ENCODE measurements around the gene ANKS4B. TPM values are rescaled to one million over a fixed set of nuclear protein-coding genes. Genes with fewer than 3 reads are reported as not detected.

Gene ANKS4B
- total and polyA plus RNA-seq, 2 experiments from 2014 or later = not detected

- no peak for TF ChIP-seq CTCF (IDR thresholded peaks at IDR 0.05; ENCODE audit: low read depth, low read length)
- no peak for DNase-seq (ENCODE audit: low read depth in 1 of 2, low spot score in 1 of 2)
- H3K27me3 ChIP-seq = peaks cover 44% of the 10 kb centered on the region
- no peaks in the 10 kb centered on the region for H3K4me1 ChIP-seq (ENCODE audit: low read depth)
- H3K27ac ChIP-seq = no peak overlapping the region
- no peak overlapping the region for H3K4me3 ChIP-seq
- H3K9me3 ChIP-seq (ENCODE audit: low read depth) = no peaks in the 10 kb centered on the region
- H3K36me3 ChIP-seq = no peaks in the 10 kb centered on the region
Measured at GRCh38 chr16:21274172-21274726, 40.8 kb downstream of the ANKS4B start.

GRCh38 chr16:21275529-21275928 is 42.0 kb downstream of the ANKS4B start:
- no peak for TF ChIP-seq CTCF (IDR thresholded peaks at IDR 0.05; ENCODE audit: low read depth, low read length)
- no peak overlapping the region for H3K27ac ChIP-seq
- peaks cover 52% of the 10 kb centered on the region for H3K27me3 ChIP-seq

GRCh38 chr16:21276090-21276489 is 42.6 kb downstream of the ANKS4B start:
- DNase-seq (ENCODE audit: low read depth in 1 of 2, low spot score in 1 of 2) = no peak
- Histone ChIP-seq H3K27me3 (peaks cover 52% of the 10 kb centered on the region), H3K9me3 (ENCODE audit: low read depth) (no peaks in the 10 kb centered on the region), H3K36me3 (no peaks in the 10 kb centered on the region), H3K4me1 (ENCODE audit: low read depth) (no peaks in the 10 kb centered on the region), H3K4me3 (no peak overlapping the region), H3K27ac (no peak overlapping the region)
- no peak for TF ChIP-seq CTCF (IDR thresholded peaks at IDR 0.05; ENCODE audit: low read depth, low read length)

More at GRCh38 chr16:21275529-21275928, 42.0 kb downstream of the ANKS4B start:
- no peaks in the 10 kb centered on the region for H3K4me1 ChIP-seq (ENCODE audit: low read depth)
- no peak overlapping the region for H3K4me3 ChIP-seq
- H3K9me3 ChIP-seq (ENCODE audit: low read depth) = no peaks in the 10 kb centered on the region
- no peak for DNase-seq (ENCODE audit: low read depth in 1 of 2, low spot score in 1 of 2)
- H3K36me3 ChIP-seq = no peaks in the 10 kb centered on the region

GRCh38 chr16:21277045-21277926 is 43.8 kb downstream of the ANKS4B start:
- H3K27ac ChIP-seq = no peak overlapping the region
- TF ChIP-seq CTCF (IDR thresholded peaks at IDR 0.05; ENCODE audit: low read depth, low read length) = no peak
- H3K27me3 ChIP-seq = peaks cover 52% of the 10 kb centered on the region
- H3K4me1 ChIP-seq (ENCODE audit: low read depth) = no peaks in the 10 kb centered on the region
- no peaks in the 10 kb centered on the region for H3K9me3 ChIP-seq (ENCODE audit: low read depth)
- DNase-seq (ENCODE audit: low read depth in 1 of 2, low spot score in 1 of 2) = no peak
- H3K4me3 ChIP-seq = peak overlapping the region; percentile 31
- no peaks in the 10 kb centered on the region for H3K36me3 ChIP-seq

GRCh38 chr16:21277927-21278706 is 44.6 kb downstream of the ANKS4B start, which contains the start of gene CRYM:
CRYM (minus strand) TSS chr16:21278290; CDS start chr16:21278251, 39 bp downstream.
- no peaks in the 10 kb centered on the region for H3K4me1 ChIP-seq (ENCODE audit: low read depth)
- no peaks in the 10 kb centered on the region for H3K36me3 ChIP-seq
- peak; percentile 78 for TF ChIP-seq CTCF (IDR thresholded peaks at IDR 0.05; ENCODE audit: low read depth, low read length)
- H3K27ac ChIP-seq = no peak within 1 kb of the TSS
- H3K9me3 ChIP-seq (ENCODE audit: low read depth) = no peaks in the 10 kb centered on the region
- DNase-seq (ENCODE audit: low read depth in 1 of 2, low spot score in 1 of 2) = peak; percentile 39 to 72
- H3K4me3 ChIP-seq = peak within 1 kb of the TSS; percentile 31
- H3K27me3 ChIP-seq = peaks cover 52% of the 10 kb centered on the region

All from cardiac muscle cell (in vitro differentiated cells and primary cell).